B cell (primary cell): Measurements from ENCODE around the gene IL5RA. TPM values are rescaled to one million over a fixed set of nuclear protein-coding genes. Genes with fewer than 3 reads are reported as not detected.

Experiments used
- ATAC-seq: fragments of 200-7000 bp; cut with Tn5 transposase; one replicate; pipeline ENCODE4 v1.10.0; 2021; ENCODE audit warnings: low read depth, mild to moderate bottlenecking, moderate number of reproducible peaks, moderate library complexity
- CTCF ChIA-PET: fragments of 350-600 bp; sonication (Branson Sonifier 250); formaldehyde crosslinking; loops from one replicate; lab custom pipeline; 2021; ENCODE audit warnings: antibody characterized with exemption, inconsistent platforms; lab: Charles Lee
- POLR2A ChIA-PET: fragments of 350-600 bp; sonication (Branson Sonifier 250); formaldehyde crosslinking; loops from one replicate; lab custom pipeline; 2021; ENCODE audit warnings: antibody characterized with exemption; lab: Charles Lee
- DNase-seq: peaks from one replicate; pipeline ENCODE4 v3.0.0; 2013
- H2AFZ ChIP-seq: 2 replicates; pipeline ENCODE4 v1.6.1; 2012; ENCODE audit warnings: mild to moderate bottlenecking, low read depth, low read length; ENCODE audit not compliant: insufficient read depth, poor library complexity, severe bottlenecking
- H3K27ac ChIP-seq, 2 donors: 1 replicate in 1 of 2; 2 replicates in 1 of 2; pipeline ENCODE4 v1.5.1; 2012 to 2013; ENCODE audit warnings: low read length in 2 of 2, mild to moderate bottlenecking in 2 of 2, moderate library complexity in 1 of 2
- H3K27me3 ChIP-seq, 4 experiments: fragments of 200-600 bp in 1 of 4; sonication (generic) in 1 of 4; replicated peaks in 1 of 4; 1 replicate in 2 of 4; 2 replicates in 2 of 4; pipeline versions ENCODE4 v1.6.1 to v1.7.0; 2013 to 2016; ENCODE audit warnings: low read length in 3 of 4, mild to moderate bottlenecking in 2 of 4, mixed read lengths in 1 of 4, moderate library complexity in 1 of 4; ENCODE audit not compliant: insufficient read depth in 4 of 4, control insufficient read depth in 3 of 4; ENCODE audit errors: control extremely low read depth in 1 of 4
- H3K36me3 ChIP-seq, 2 experiments: replicated peaks in 1 of 2; 1 replicate in 1 of 2; 2 replicates in 1 of 2; pipeline versions ENCODE4 v1.6.1 to v1.7.1; 2013; ENCODE audit warnings: low read length in 1 of 2; ENCODE audit not compliant: insufficient read depth in 2 of 2, control insufficient read depth in 1 of 2; ENCODE audit errors: control extremely low read depth in 1 of 2, extremely low read depth in 1 of 2
- H3K4me1 ChIP-seq, 2 donors: fragments of 200-600 bp in 1 of 2; sonication (generic) in 1 of 2; 1 replicate in 1 of 2; 2 replicates in 1 of 2; pipeline versions ENCODE4 v1.5.1 to v1.6.1; 2013 to 2017; ENCODE audit warnings: low read length in 2 of 2; ENCODE audit not compliant: control insufficient read depth in 2 of 2, insufficient read depth in 2 of 2
- H3K4me2 ChIP-seq: replicated peaks from 2 replicates; pipeline ENCODE3; 2012; ENCODE audit warnings: mild to moderate bottlenecking, low read depth, low read length; ENCODE audit not compliant: poor library complexity, severe bottlenecking
- H3K4me3 ChIP-seq, 5 experiments: fragments of 200-600 bp in 1 of 5; sonication (generic) in 1 of 5; 1 replicate in 3 of 5; 2 replicates in 2 of 5; pipeline versions ENCODE4 v1.5.1 to v1.7.0; 2011 to 2016; ENCODE audit warnings: low read length in 4 of 5, mild to moderate bottlenecking in 4 of 5, low read depth in 2 of 5, control low read depth in 1 of 5, moderate library complexity in 1 of 5; ENCODE audit not compliant: insufficient read depth in 1 of 5; ENCODE audit errors: control extremely low read depth in 1 of 5, extremely low read depth in 1 of 5
- H3K79me2 ChIP-seq: fragments of 200-600 bp; sonication (generic); one replicate; pipeline ENCODE4 v1.6.0; 2016; ENCODE audit warnings: low read length; ENCODE audit not compliant: control insufficient read depth, insufficient read depth
- H3K9ac ChIP-seq: fragments of 200-600 bp; sonication (generic); 2 replicates; pipeline ENCODE4 v1.6.1; 2017; ENCODE audit warnings: mild to moderate bottlenecking, low read length, moderate library complexity
- H3K9me3 ChIP-seq, 3 donors: one replicate each; pipeline versions ENCODE4 v1.6.1 to v1.7.1; 2013; ENCODE audit warnings: low read length in 2 of 3; ENCODE audit not compliant: control insufficient read depth in 2 of 3, insufficient read depth in 1 of 3; ENCODE audit errors: control extremely low read depth in 1 of 3
- H4K20me1 ChIP-seq: 2 replicates; pipeline ENCODE4 v1.6.0; 2012; ENCODE audit warnings: mild to moderate bottlenecking, low read length; ENCODE audit not compliant: insufficient read depth, control insufficient read depth, poor library complexity, severe bottlenecking
- H3K27ac Mint-ChIP-seq: one replicate; pipeline ENCODE4 v1.8.0; 2021; ENCODE audit warnings: mixed read lengths
- H3K27me3 Mint-ChIP-seq: one replicate; pipeline ENCODE4 v1.8.0; 2021; ENCODE audit warnings: mixed read lengths
- H3K4me1 Mint-ChIP-seq: one replicate; pipeline ENCODE4 v1.8.0; 2021; ENCODE audit warnings: mixed read lengths
- H3K4me3 Mint-ChIP-seq: one replicate; pipeline ENCODE4 v1.8.0; 2021; ENCODE audit warnings: mixed read lengths
- H3K9me3 Mint-ChIP-seq: one replicate; pipeline ENCODE4 v1.8.0; 2022; ENCODE audit warnings: mixed read lengths; ENCODE audit not compliant: insufficient read depth
- CTCF ChIP-seq: fragments of 200-600 bp; IDR thresholded peaks from one replicate; pipeline ENCODE4 v1.8.0; 2022; ENCODE audit warnings: antibody characterized with exemption, mild to moderate bottlenecking
- EZH2 ChIP-seq: IDR thresholded peaks from 2 replicates; pipeline ENCODE4 v1.6.1; 2012; ENCODE audit warnings: borderline replicate concordance, low read depth, mild to moderate bottlenecking, moderate library complexity, low read length; ENCODE audit not compliant: insufficient read depth, poor library complexity, severe bottlenecking
- WGBS: methylation state at CpG from one replicate; pipeline ENCODE4 v1.1.5; 2013; ENCODE audit warnings: missing lambda C conversion rate; ENCODE audit not compliant: insufficient coverage; 5-methylcytosine and 5-hydroxymethylcytosine counted together
- intact Hi-C: fragments of 100-400 bp; cut with micrococcal nuclease; formaldehyde crosslinking; loops from one replicate; pipeline ENCODE4 v1.10.0; 2022
- polyA plus RNA-seq: library from polyadenylated mRNA; depleted of rRNA; stranded (reverse); fragments of >200 nt; gene quantifications from 2 replicates; pipeline ENCODE4 v1.2.3, GENCODE V29; 2012
- total RNA-seq, 2 donors: library from RNA; stranded (reverse); fragments of 120-200 nt in 1 of 2; gene quantifications; 1 replicate in 1 of 2; 2 replicates in 1 of 2; pipeline versions ENCODE4 v1.2.3 to v1.2.4, GENCODE V29; 2013 to 2022

IL5RA gene
- total and polyA plus RNA-seq, 2 donors (not counting 1 experiment from before 2014, with no cell fraction given), result 1.0 to 2.6 TPM

GRCh38 chr3:3129579-3129978, 19.4 kb upstream of the IL5RA start:
- TF ChIP-seq EZH2 (no peak), CTCF (no peak)
- Histone ChIP-seq H3K9me3 (peaks cover 0 to 4% (median 0%) of the 10 kb centered on the region in 3 donors), H3K4me3 (no peak overlapping the region), H3K4me1 (peaks cover 15 to 24% of the 10 kb centered on the region in 2 donors), H3K9ac (no peak overlapping the region), H3K79me2 (peaks cover 68% of the 10 kb centered on the region), H3K27me3 (no peaks in the 10 kb centered on the region), H3K27ac (no peak overlapping the region), H3K36me3 (peaks cover 3 to 23% of the 10 kb centered on the region in 2 experiments), H4K20me1 (peaks cover 10% of the 10 kb centered on the region), H3K4me2 (no peak overlapping the region), H2AFZ (no peak overlapping the region)
- intact Hi-C loops, result loop anchor here (5.0 kb wide), 1 partner anchor 1363 kb away; the partner anchor contains the start of gene ITPR1
- Mint-ChIP-seq H3K9me3 (no peaks in the 10 kb centered on the region), H3K27me3 (no peaks in the 10 kb centered on the region), H3K27ac (no peak overlapping the region), H3K4me3 (no peak overlapping the region), H3K4me1 (peaks cover 37% of the 10 kb centered on the region)
- 93% methylated on average over 3 of the region's 5 CpGs for WGBS
- CTCF ChIA-PET, result interaction anchor here (1.7 kb wide), 1 partner anchor 41 kb away, joined by 5 read pairs; no protein-coding TSS in a partner anchor
- DNase-seq (no peak), ATAC-seq (no peak)
- POLR2A ChIA-PET, result interaction anchor here (0.6 kb wide), 1 partner anchor 23 kb away, joined by 4 read pairs; no protein-coding TSS in a partner anchor

GRCh38 chr3:3127432-3128010, 17.3 kb upstream of the IL5RA start:
- Histone ChIP-seq H3K4me2 (peak overlapping the region; percentile 86), H3K4me1 (peaks cover 15 to 24% of the 10 kb centered on the region in 2 donors), H3K79me2 (peaks cover 51% of the 10 kb centered on the region), H3K9me3 (peaks cover 0 to 4% (median 0%) of the 10 kb centered on the region in 3 donors), H4K20me1 (no peaks in the 10 kb centered on the region), H3K9ac (peak overlapping the region; percentile 95), H3K4me3 (peak overlapping the region; percentile 72 to 97 (median 86)), H3K27ac (peak overlapping the region; percentile 89 to 97), H2AFZ (peak overlapping the region; percentile 98), H3K36me3 (peaks cover 3 to 23% of the 10 kb centered on the region in 2 experiments), H3K27me3 (no peaks in the 10 kb centered on the region)
- intact Hi-C loops, result loop anchor here (2.0 to 5.0 kb wide), 2 partner anchors 17 to 1365 kb away; partner anchors contain the start of genes IL5RA and ITPR1
- Mint-ChIP-seq H3K4me3 (peak overlapping the region; percentile 97), H3K4me1 (peaks cover 30% of the 10 kb centered on the region), H3K9me3 (no peaks in the 10 kb centered on the region), H3K27me3 (no peaks in the 10 kb centered on the region), H3K27ac (peak overlapping the region; percentile 97)
- no peak for ATAC-seq
- POLR2A ChIA-PET, result no interaction called here
- WGBS, result 31% methylated on average over 14 of the region's 20 CpGs
- CTCF ChIA-PET, result interaction anchor here (1.4 kb wide), 1 partner anchor 45 kb away, joined by 3 read pairs; no protein-coding TSS in a partner anchor
- TF ChIP-seq EZH2 (no peak), CTCF (no peak)
- no peak for DNase-seq
